ENCODE measurements around the gene CACNB1.
"Not testable (repeated sequence)": the region's sequence is repeated elsewhere in the genome, so short reads cannot be mapped to it uniquely, and the experiment has no call there.

Gene CACNB1

DNA sequence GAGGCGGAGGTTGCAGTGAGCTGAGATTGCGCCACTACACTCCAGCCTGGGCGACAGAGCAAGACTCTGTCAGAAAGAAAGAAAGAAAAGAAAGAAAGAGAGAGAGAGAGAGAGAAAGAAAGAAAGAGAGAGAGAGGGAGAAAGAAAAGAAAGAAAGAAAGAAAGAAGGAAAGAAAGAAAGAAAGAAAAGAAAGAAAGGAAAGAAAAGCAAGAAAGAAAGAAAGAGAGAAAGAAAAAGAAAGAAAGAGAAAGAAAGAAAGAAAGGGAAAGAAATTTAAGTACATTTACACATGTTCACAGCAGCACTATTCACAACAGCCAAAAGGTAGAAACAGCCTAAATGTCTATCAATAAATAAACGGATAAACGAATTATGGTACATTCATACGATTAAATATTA, 67.9 kb downstream of the CACNB1 start:
- DNase-seq (ENCODE audit: low read depth in 2 of 3, low spot score in 1 of 3), result not testable (repeated sequence)

DNA sequence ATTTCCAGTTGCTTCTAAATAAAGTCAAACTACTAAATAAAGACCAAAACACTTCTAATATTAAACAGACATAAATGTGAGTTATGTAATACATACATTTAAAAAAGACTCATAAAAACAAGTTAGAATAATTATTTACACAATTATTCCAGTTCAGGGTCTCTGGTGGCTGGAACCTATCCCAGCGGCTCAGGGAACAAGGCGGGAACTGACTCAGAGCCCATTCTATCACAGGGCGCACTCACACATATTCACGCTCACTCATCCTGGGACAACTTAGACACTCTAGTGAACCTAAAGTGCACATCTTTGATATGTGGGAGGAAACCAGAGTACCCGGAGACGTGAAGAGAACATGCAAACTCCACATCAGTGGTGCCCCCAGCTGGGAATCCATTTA, 71.0 kb downstream of the CACNB1 start:
- no peak for DNase-seq (ENCODE audit: low read depth in 2 of 3, low spot score in 1 of 3)

DNA sequence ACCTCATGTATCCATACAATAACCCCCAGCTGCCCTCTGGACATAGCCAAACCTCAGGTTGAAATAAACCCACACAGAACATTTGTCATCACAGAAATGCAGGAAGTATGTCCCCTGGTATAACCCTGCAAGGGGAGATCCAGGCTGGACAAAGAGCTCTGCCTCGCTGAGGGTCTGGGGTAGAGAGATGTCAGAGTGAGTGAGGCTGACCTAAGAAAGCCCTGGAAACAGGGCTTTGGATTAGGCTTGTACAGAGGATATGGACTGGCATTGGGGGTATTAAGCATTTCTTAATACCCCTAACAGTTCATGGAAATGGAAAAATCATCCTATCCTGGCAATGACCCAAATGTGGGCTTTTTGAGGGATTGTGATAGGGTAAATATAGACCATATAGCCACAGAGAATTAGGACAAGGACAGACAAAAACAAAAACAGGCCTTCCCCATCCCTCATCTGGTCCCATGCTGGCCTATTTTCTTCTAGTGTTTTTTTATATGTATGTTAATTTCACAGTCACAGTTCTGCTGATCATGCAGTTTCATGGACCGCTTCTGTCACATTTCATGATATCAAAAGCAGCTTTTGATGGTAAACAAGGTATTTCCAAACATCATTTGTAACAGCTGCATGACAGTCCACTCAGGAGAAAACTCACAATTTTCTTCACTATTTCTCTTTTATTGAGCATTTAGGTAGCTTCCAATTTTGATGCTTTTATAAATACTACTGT, 72.2 kb downstream of the CACNB1 start:
- no peak for DNase-seq (ENCODE audit: low read depth in 2 of 3, low spot score in 1 of 3)

DNA sequence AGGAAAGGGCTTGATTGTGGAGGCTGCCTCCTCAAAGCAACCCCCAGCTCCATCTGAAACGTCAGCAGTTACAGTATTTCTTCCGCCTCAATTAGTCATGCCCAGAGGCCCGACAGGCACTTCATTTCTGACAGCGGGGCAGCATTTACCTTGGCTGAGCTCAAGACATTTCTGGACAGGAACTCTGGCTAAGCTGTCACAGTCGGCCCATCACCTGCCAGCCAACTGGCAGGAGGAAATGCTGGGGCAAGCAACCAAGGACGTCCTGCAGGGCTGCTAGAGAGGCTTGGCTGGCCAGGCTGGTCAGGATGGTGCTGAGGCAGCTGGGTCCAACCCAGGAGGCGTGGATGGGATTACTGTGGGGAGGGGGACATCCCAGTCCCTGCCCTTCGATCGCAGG, 73.8 kb downstream of the CACNB1 start:
- no peak for DNase-seq (ENCODE audit: low read depth in 2 of 3, low spot score in 1 of 3)
